Gastroesophageal sphincter (tissue), 3 donors: Measurements from ENCODE around the gene CEP104.

Experiments
- CTCF ChIP-seq, 4 experiments: fragments of 200-600 bp in 2 of 4; fragments of 450-650 bp in 2 of 4; sonication (generic) in 1 of 4; IDR thresholded peaks; one replicate each; pipeline ENCODE4 v1.5.1; 2017 to 2019; ENCODE audit warnings: antibody characterized with exemption in 4 of 4, mild to moderate bottlenecking in 2 of 4, moderate library complexity in 2 of 4
- POLR2A ChIP-seq, 2 donors: fragments of 450-650 bp; IDR thresholded peaks; one replicate each; pipeline ENCODE4 v1.6.1; 2017; ENCODE audit warnings: antibody characterized with exemption in 2 of 2, mild to moderate bottlenecking in 2 of 2, moderate library complexity in 1 of 2

- TF ChIP-seq POLR2A (IDR thresholded peaks at IDR 0.05) (peak; percentile 58 to 62), CTCF (IDR thresholded peaks at IDR 0.05) (peak in 1 of 4 experiments; percentile 44)
These were observed at the start of gene CEP104, which contains the start of gene DFFB for GRCh38 chr1:3856923-3857790.
